ENCODE data around the gene TMPRSS11A. TPM values are rescaled to one million over a fixed set of nuclear protein-coding genes. Genes with fewer than 3 reads are reported as not detected.

Gene TMPRSS11A
- total RNA-seq, 1 donor from 2014 or later = not detected

DNA sequence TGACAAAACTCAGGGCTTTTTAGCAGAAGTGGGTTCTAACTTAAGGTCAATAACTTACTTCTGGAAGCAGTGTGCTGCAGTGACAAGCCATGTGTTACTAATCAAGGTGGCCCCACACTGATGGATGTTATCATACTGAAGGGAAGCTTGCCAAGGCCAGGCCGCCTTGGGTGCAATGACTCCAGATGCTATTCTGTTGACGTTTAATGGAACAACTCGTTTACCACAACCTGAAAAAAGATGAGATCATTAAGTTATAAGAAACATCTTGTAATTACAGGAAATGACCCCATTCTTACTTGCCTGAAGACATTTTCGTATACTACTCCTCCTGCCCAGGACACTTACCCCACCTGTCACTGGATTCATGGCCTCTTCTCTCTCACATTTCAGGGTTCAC, 40.6 kb downstream of the TMPRSS11A start:
- Histone ChIP-seq H4K20me1 (ENCODE audit: insufficient read depth, low read length) (no peaks in the 10 kb centered on the region), H3K36me3 (ENCODE audit: insufficient read depth, low read length) (no peaks in the 10 kb centered on the region), H3K4me3 (ENCODE audit: insufficient read depth, low read depth, low read length) (no peak overlapping the region), H2AFZ (ENCODE audit: low read depth, low read length) (no peak overlapping the region), H3K27ac (ENCODE audit: low read depth, low read length) (no peak overlapping the region), H3K4me1 (ENCODE audit: insufficient read depth, low read length) (no peaks in the 10 kb centered on the region), H3K9ac (ENCODE audit: low read length) (no peak overlapping the region), H3K79me2 (ENCODE audit: insufficient read depth, low read length) (no peaks in the 10 kb centered on the region), H3K9me3 (ENCODE audit: insufficient read depth, low read depth, low read length) (no peaks in the 10 kb centered on the region), H3K4me2 (ENCODE audit: low read length) (no peak overlapping the region), H3K27me3 (ENCODE audit: insufficient read depth, low read length) (no peaks in the 10 kb centered on the region)
- Mint-ChIP-seq H3K4me3 (ENCODE audit: unreplicated experiment) (no peak overlapping the region), H3K4me1 (ENCODE audit: low read depth, unreplicated experiment) (no peaks in the 10 kb centered on the region), H3K9me3 (ENCODE audit: unreplicated experiment) (no peaks in the 10 kb centered on the region), H3K27me3 (ENCODE audit: low read depth, unreplicated experiment) (no peaks in the 10 kb centered on the region), H3K27ac (ENCODE audit: unreplicated experiment) (no peak overlapping the region), H3K36me3 (ENCODE audit: low read depth, unreplicated experiment) (no peaks in the 10 kb centered on the region)
- TF ChIP-seq EZH2 (IDR thresholded peaks at IDR 0.05; ENCODE audit: insufficient read depth, low read length) = no peak
- TF ChIP-seq, protein P1, sequence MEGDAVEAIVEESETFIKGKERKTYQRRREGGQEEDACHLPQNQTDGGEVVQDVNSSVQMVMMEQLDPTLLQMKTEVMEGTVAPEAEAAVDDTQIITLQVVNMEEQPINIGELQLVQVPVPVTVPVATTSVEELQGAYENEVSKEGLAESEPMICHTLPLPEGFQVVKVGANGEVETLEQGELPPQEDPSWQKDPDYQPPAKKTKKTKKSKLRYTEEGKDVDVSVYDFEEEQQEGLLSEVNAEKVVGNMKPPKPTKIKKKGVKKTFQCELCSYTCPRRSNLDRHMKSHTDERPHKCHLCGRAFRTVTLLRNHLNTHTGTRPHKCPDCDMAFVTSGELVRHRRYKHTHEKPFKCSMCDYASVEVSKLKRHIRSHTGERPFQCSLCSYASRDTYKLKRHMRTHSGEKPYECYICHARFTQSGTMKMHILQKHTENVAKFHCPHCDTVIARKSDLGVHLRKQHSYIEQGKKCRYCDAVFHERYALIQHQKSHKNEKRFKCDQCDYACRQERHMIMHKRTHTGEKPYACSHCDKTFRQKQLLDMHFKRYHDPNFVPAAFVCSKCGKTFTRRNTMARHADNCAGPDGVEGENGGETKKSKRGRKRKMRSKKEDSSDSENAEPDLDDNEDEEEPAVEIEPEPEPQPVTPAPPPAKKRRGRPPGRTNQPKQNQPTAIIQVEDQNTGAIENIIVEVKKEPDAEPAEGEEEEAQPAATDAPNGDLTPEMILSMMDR (IDR thresholded peaks at IDR 0.05; ENCODE audit: insufficient read depth, low read depth, low read length) = no peak
- no peak for FAIRE-seq
- DNase-seq (ENCODE audit: low read depth) = peak; percentile 71

DNA sequence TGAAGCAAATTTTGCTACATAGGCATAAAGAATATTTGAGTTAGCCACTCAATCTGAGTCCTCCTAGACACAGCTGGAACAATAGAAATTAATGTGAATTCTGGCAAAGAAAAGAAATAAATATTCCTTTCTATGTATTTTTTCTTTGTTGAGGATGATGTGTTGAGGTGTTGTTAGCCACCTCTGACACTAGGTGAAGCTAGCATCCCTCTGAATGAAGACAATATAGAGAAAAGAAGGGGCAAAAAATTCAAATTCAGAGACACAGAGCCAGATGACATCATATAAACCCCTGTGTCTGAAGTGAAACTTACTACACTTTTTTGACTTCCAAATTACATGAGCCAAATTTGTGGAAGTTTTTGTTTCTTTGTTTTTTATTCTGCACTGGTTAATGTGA, 44.9 kb downstream of the TMPRSS11A start:
- no peaks in the 10 kb centered on the region for H3K36me3 ChIP-seq (ENCODE audit: insufficient read depth, low read length)
- H3K27ac Mint-ChIP-seq (ENCODE audit: unreplicated experiment) = no peak overlapping the region

DNA sequence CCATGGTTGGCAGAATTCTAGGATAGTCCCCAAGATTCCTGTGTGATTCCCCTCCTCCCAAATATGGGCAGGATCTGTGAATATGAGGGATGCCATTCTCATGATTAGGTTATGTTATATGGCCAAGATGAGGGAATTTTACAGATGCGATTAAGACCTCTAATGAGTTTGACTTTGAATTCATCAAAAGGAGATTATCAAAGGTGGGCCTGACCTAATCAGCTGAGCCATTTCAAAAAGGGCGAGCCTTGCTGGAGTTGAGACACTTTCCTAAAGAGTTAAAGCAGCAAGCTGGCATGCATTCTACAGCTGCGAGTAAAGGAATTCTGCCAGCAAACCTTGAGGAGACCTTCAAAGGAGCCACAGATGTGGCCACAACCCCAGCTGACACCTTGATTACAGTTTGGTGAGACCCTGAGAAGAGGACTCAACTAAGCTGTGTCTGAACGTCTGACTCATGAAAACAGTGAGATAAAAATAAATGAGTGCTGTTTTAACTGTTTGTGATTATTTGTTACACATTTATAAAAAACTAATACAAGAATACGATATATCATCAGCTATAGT, 47.8 kb downstream of the TMPRSS11A start:
- H3K9ac ChIP-seq (ENCODE audit: low read length) = no peak overlapping the region
- Mint-ChIP-seq H3K27me3 (ENCODE audit: low read depth, unreplicated experiment) (no peaks in the 10 kb centered on the region), H3K4me3 (ENCODE audit: unreplicated experiment) (no peak overlapping the region), H3K36me3 (ENCODE audit: low read depth, unreplicated experiment) (no peaks in the 10 kb centered on the region), H3K4me1 (ENCODE audit: low read depth, unreplicated experiment) (no peaks in the 10 kb centered on the region), H3K9me3 (ENCODE audit: unreplicated experiment) (no peaks in the 10 kb centered on the region), H3K27ac (ENCODE audit: unreplicated experiment) (no peak overlapping the region)
- no peak overlapping the region for H3K4me2 ChIP-seq (ENCODE audit: low read length)
- no peaks in the 10 kb centered on the region for H3K36me3 ChIP-seq (ENCODE audit: insufficient read depth, low read length)
- H3K79me2 ChIP-seq (ENCODE audit: insufficient read depth, low read length) = no peaks in the 10 kb centered on the region
- DNase-seq (ENCODE audit: low read depth) (no peak), FAIRE-seq (no peak)
- H3K27me3 ChIP-seq (ENCODE audit: insufficient read depth, low read length) = no peaks in the 10 kb centered on the region
- H3K9me3 ChIP-seq (ENCODE audit: insufficient read depth, low read depth, low read length) = no peaks in the 10 kb centered on the region
- H2AFZ ChIP-seq (ENCODE audit: low read depth, low read length) = no peak overlapping the region
- no peak overlapping the region for H3K4me3 ChIP-seq (ENCODE audit: insufficient read depth, low read depth, low read length)
- TF ChIP-seq EZH2 (IDR thresholded peaks at IDR 0.05; ENCODE audit: insufficient read depth, low read length) = no peak
- TF ChIP-seq, protein P1 (IDR thresholded peaks at IDR 0.05; ENCODE audit: insufficient read depth, low read depth, low read length) = no peak
- no peaks in the 10 kb centered on the region for H3K4me1 ChIP-seq (ENCODE audit: insufficient read depth, low read length)
- H4K20me1 ChIP-seq (ENCODE audit: insufficient read depth, low read length) = no peaks in the 10 kb centered on the region
- H3K27ac ChIP-seq (ENCODE audit: low read depth, low read length) = no peak overlapping the region

More for the DNA sequence above, 44.9 kb downstream of the TMPRSS11A start:
- no peak overlapping the region for H3K4me2 ChIP-seq (ENCODE audit: low read length)
- H4K20me1 ChIP-seq (ENCODE audit: insufficient read depth, low read length) = no peaks in the 10 kb centered on the region
- H3K9me3 ChIP-seq (ENCODE audit: insufficient read depth, low read depth, low read length) = no peaks in the 10 kb centered on the region
- no peaks in the 10 kb centered on the region for H3K27me3 Mint-ChIP-seq (ENCODE audit: low read depth, unreplicated experiment)
- H3K4me1 ChIP-seq (ENCODE audit: insufficient read depth, low read length) = no peaks in the 10 kb centered on the region
- no peak overlapping the region for H3K9ac ChIP-seq (ENCODE audit: low read length)
- TF ChIP-seq, protein P1 (IDR thresholded peaks at IDR 0.05; ENCODE audit: insufficient read depth, low read depth, low read length) = peak; percentile 52
- TF ChIP-seq EZH2 (IDR thresholded peaks at IDR 0.05; ENCODE audit: insufficient read depth, low read length) = no peak
- no peaks in the 10 kb centered on the region for H3K4me1 Mint-ChIP-seq (ENCODE audit: low read depth, unreplicated experiment)
- no peaks in the 10 kb centered on the region for H3K79me2 ChIP-seq (ENCODE audit: insufficient read depth, low read length)
- no peak overlapping the region for H3K27ac ChIP-seq (ENCODE audit: low read depth, low read length)
- FAIRE-seq = no peak
- no peak overlapping the region for H2AFZ ChIP-seq (ENCODE audit: low read depth, low read length)
- no peak for DNase-seq (ENCODE audit: low read depth)
- H3K4me3 Mint-ChIP-seq (ENCODE audit: unreplicated experiment) = no peak overlapping the region
- no peak overlapping the region for H3K4me3 ChIP-seq (ENCODE audit: insufficient read depth, low read depth, low read length)
- H3K9me3 Mint-ChIP-seq (ENCODE audit: unreplicated experiment) = no peaks in the 10 kb centered on the region
- no peaks in the 10 kb centered on the region for H3K27me3 ChIP-seq (ENCODE audit: insufficient read depth, low read length)
- H3K36me3 Mint-ChIP-seq (ENCODE audit: low read depth, unreplicated experiment) = no peaks in the 10 kb centered on the region

All from astrocyte (in vitro differentiated cells and primary cell).